Activated CD8-positive, alpha-beta memory T cell treated with anti-CD3 and anti-CD28 coated beads, Interleukin-2, amount 50 U/mL, for 1 hour (primary cell): ENCODE results near the gene SNX9.
"Not testable (repeated sequence)": the region's sequence is repeated elsewhere in the genome, so short reads cannot be mapped to it uniquely, and the experiment has no call there.

ENCODE experiments used
- DNase-seq: peaks from one replicate; pipeline ENCODE4 v3.0.0-alpha.2; 2020; ENCODE audit errors: extremely low read depth

The SNX9 gene

DNA sequence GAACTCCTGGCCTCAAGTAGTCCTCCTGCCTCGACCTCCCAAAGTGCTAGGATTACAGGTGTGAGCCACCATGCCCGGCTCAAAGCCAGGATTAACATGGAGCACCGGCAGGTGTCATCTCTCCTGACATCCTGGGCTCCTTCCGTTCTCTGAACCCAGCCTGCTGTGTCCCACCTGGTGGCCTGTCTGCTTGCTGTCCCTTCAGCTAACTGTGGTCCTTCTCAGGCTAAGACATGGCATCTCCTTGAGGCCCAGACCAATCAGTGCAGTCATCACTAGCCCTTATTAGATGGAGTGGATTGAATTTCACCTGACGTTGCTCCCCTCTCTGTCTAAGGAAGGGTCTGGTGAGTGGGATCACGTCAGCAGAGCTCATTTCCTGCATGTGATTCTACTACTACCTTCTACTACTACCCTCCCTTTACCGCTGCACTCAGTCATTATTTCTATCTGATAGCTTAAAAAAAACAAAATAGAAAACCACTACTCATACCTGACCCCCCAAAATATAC is 130.6 kb downstream of the SNX9 start:
- DNase-seq, result no peak

GRCh38 chr6:157954150-157955117 is 131.4 kb downstream of the SNX9 start:
- no peak for DNase-seq

DNA sequence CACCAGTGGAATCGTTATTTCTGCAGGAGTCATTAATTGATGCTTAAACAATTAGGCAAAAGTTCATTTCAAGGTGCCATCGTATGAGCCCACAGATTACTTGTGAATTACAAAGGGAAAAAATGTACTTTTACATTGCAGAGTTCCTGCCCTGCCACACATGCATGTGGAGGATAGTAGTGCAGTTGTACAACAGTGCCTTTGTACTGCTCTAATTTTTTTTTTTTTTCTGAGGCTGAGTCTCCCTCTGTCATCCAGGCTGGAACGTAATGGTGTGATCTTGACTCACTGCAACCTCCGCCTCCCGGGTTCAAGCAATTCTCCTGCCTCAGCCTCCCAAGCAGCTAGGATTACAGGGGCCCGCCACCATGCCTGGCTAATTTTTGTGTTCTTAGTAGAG is 132.6 kb downstream of the SNX9 start:
- DNase-seq, result no peak

DNA sequence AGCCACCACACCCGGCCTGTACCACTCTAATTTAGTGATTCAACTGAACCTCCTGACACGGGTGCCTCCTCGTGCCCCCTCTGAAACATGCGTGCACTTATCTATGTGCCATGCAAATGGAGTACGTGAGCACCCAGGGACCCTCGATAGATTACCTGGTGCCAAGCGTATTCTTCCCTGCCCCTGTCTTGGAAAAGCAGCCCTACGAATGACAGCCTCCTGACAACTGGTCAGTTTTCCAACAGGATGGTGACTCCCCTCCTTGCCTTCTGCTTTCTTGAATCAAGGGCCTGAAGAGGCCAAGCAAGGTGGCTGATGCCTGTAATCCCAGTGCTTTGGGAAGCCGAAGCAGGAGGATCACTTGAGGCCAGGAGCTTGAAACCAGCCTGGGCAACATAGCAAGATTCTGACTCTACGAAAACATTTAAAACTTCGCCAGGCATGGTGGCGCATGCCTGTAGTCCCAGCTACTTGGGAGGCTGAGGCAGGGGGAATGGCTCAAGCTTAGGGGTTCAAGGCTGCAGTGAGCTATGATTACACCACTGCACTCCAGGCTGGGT is 133.2 kb downstream of the SNX9 start:
- DNase-seq, result no peak

DNA sequence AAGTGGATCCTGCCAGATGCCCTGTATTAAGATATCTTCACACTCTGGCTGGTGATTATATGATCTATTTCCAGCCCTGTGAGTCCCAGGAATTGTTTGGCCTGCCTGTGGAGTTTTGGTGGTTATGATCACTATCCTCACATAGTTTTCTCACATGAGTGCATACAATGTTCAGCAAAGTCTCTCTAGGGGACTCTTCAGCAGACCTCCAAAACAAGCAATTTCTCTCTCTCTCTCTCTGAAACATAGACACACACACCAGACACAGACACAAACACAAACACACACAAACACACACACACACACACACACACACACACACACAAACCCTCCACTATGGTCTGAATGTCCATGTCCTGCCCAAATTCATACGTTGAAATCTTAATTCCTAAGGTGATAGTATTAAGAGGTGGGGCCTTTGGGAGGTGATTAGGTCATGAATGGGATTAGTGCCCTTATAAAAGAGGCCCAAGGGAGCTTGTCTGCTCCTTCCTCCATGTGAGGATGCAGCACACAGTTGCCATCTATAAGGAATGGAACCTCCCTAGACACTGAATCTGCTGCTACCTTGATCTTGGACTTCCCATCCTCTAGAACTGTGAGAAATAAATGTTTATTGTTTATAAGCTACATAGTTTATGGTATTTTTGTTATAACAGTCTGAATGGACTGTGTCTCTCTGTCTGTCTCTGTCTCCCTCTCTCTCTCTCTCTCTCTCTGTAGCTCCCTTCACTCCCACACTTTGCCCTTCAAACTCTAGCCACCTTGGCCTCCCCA is 136.6 kb downstream of the SNX9 start:
- no peak for DNase-seq

GRCh38 chr6:157961153-157961831 is 138.2 kb downstream of the SNX9 start:
- DNase-seq, result no peak

- DNase-seq, result no peak
Measured at GRCh38 chr6:157961832-157962575, 139.0 kb downstream of the SNX9 start.

DNA sequence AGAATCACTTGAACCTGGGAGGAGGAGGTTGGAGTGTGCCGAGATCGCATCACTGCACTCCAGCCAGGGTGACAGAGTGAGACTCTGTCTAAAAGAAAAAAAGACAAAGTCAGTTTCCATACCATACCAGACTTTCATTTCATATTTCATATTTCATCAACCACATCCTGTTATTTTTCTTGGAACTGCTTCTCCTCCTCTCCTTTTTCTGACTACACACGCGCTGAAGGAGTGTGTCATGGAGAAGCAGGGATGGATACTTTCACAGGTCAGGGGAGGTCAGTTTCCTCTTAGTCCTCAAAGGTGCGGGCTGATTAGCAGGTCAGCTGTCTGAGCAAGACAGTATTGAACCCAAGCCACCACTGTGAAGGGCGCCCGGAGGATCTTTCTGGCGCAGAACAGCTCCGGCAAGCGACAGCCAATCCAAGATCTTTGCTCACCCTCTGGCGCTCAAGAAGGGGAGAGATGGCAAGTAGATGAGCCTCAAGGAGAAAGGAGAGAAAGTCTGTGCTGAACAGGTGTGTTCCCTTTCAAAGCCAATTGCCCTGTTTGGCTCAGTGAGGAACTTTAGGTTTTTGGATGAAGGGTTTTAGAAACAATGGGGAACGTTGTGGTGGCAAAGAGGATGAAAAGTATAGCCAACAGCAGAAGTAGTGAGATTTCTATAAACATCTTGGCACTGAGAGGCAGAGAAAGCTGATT is 139.7 kb downstream of the SNX9 start:
- DNase-seq, result no peak

DNA sequence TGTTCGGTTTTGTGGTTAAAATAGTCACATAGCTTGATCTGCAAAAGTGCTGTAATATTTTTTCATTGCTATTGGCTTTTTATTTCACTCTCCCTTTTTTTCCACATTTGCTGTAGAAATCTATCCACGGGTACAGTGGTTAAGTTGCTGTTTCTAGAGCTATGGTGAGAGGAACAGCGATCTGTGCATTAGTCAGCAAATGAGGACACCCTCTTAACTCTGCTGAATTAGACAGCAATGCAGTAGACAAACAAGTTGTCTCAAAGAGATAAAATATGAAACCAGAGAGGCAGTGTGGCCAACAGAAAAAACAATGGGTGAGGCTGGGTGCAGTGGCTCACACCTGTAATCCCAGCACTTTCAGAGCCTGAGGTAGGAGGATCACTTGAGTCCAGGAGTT is 141.1 kb downstream of the SNX9 start:
- DNase-seq, result no peak

- DNase-seq, result no peak
Measured at GRCh38 chr6:157965387-157965786, 142.3 kb downstream of the SNX9 start.

GRCh38 chr6:157966589-157966977 is 143.5 kb downstream of the SNX9 start:
- no peak for DNase-seq

GRCh38 chr6:157967020-157967419 is 144.0 kb downstream of the SNX9 start:
- DNase-seq, result no peak

GRCh38 chr6:157967486-157967885 is 144.4 kb downstream of the SNX9 start:
- no peak for DNase-seq

- DNase-seq, result not testable (repeated sequence)
Measured at GRCh38 chr6:157972177-157972576, 149.1 kb downstream of the SNX9 start.

DNA sequence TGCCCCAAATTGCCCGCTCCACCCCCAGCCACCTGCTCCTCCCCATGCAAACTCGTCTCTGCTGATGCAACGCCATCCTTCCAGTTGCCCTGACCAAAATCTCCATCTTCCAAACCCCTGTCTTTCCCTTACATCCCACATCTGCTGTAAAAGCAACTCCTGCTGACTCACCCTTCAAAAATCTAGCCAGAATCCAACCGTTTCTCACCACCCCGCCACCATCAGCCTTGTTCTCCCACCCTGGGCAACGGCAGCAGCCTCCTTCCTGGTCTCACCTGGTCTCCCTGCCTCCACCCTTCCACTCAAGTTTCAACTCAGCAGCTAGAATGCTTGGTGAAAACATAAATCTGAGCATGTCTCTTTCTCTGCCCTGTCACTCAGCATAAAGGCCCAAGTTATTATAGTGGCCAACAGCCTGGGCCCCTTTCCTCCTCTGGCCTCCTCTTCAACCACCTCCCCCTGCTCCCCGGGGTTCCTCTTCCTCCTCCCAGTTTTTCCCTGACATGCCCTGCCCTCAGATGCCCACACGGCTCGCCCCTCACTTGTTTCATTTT is 151.4 kb downstream of the SNX9 start:
- no peak for DNase-seq

- DNase-seq, result no peak
Measured at GRCh38 chr6:157974967-157975366, 151.9 kb downstream of the SNX9 start.

GRCh38 chr6:157975456-157975855 is 152.4 kb downstream of the SNX9 start:
- DNase-seq, result no peak

- no peak for DNase-seq
Measured at GRCh38 chr6:157976345-157977175, 153.5 kb downstream of the SNX9 start.

DNA sequence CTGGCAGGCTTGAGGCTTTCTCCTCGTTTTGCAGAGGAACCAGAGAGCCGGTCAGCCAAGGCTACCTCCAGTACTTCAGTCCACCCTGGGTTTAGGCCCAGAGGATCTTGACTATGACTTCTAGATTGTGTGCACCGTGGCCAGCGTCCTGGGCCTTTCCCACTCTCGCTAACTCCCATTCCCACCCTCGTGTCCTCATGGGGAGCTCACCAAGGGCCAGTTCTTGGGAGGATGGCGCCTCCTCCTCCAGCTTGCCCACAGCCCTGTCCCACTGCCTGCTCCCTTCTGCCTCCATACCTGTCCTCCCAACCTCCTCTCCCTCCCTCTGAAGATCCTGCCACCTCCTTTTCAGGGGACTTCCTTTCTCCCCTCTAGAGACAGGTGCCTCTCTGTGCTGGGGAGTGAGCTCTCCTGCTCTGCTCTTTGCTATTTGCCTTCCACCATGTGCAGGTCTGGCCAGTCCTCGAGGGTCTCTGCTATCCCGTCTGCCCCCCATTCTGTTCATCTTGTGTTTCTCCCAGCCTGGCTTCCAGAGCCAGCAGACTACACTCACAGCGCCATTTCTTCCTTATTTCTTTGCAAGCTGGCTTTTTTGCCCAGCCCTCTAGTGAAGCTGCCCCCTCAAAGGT is 154.2 kb downstream of the SNX9 start:
- DNase-seq, result no peak
